ENCODE results near the gene DELE1.

DELE1 gene

DNA sequence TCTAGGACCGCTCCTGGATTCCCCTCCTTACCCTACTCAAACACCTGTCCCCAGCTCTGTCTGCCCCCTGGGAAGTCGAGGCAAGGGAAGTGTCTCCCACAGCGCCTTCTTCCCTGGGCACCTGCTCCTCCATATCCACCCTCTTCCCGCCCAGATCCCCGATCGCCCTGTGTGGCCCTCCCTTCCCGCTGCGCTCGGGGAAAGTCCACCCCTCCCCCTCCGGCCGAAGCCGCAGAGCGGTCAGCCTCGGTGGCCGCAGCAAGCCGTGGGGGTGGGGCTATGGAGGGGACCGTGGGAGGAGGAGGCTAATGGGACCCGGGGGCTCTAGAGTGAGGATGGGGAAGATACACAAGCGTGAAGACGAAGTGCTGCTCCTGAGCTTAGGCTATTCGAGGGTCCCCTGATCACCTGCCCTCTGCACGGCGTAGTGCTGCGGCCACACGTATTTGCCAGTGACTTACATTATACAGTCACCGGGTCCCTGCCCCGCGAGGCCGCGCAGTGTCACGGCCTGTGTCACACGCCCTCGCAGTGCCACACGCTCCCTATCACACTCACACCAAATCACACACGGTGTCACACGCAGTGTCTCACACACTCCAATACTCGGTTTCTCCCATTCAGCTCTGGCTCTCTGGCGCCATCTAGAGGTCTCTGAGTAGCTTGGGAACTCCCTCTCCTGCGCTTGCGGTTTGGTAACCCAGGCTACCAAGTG is 44.8 kb upstream of the DELE1 start (continued):
- no peak for TF ChIP-seq ZNF571 (tag by site-specific recombination; IDR thresholded peaks at IDR 0.05)
- peak; percentile 95 for TF ChIP-seq ZBTB17 (tag by site-specific recombination; IDR thresholded peaks at IDR 0.05)
- TF ChIP-seq ZNF391 (tag by site-specific recombination; IDR thresholded peaks at IDR 0.05; ENCODE audit: borderline replicate concordance, low read depth) = peak; percentile 62; the same call in 1 of the 2 replicates
- TF ChIP-seq ZNF324 (tag by site-specific recombination; IDR thresholded peaks at IDR 0.05) = peak; percentile 70; the same call in 1 of the 2 replicates
- TF ChIP-seq TRIM28 (IDR thresholded peaks at IDR 0.05; ENCODE audit: borderline replicate concordance, low read length) = peak; percentile 35; the same call in 1 of the 2 replicates
- TF ChIP-seq SP2 (tag by site-specific recombination; IDR thresholded peaks at IDR 0.05) = peak; percentile 70
- TF ChIP-seq ZNF624 (tag by site-specific recombination; IDR thresholded peaks at IDR 0.05) = no peak
- peak; percentile 85 for TF ChIP-seq ZBTB10 (tag by site-specific recombination; IDR thresholded peaks at IDR 0.05)
- peak; percentile 43; the same call in 1 of the 2 replicates for TF ChIP-seq ZNF121 (tag by site-specific recombination; IDR thresholded peaks at IDR 0.05)
- peak; percentile 50; the same call in 1 of the 2 replicates for TF ChIP-seq ZBTB7A (tag by site-specific recombination; IDR thresholded peaks at IDR 0.05; ENCODE audit: low read depth)
- TF ChIP-seq ZNF544 (tag by site-specific recombination; IDR thresholded peaks at IDR 0.05) = no peak
- TF ChIP-seq KLF1 (tag by site-specific recombination; IDR thresholded peaks at IDR 0.05) = peak; percentile 77
- peak; percentile 82 for TF ChIP-seq ZBTB48 (tag by site-specific recombination; IDR thresholded peaks at IDR 0.05)
- TF ChIP-seq, protein P1, sequence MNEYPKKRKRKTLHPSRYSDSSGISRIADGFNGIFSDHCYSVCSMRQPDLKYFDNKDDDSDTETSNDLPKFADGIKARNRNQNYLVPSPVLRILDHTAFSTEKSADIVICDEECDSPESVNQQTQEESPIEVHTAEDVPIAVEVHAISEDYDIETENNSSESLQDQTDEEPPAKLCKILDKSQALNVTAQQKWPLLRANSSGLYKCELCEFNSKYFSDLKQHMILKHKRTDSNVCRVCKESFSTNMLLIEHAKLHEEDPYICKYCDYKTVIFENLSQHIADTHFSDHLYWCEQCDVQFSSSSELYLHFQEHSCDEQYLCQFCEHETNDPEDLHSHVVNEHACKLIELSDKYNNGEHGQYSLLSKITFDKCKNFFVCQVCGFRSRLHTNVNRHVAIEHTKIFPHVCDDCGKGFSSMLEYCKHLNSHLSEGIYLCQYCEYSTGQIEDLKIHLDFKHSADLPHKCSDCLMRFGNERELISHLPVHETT (tag by site-specific recombination; IDR thresholded peaks at IDR 0.05) = 0 out of 2 replicates have a peak, but pooled peaks have one; percentile 16
- no peak for TF ChIP-seq ZNF311 (tag by site-specific recombination; IDR thresholded peaks at IDR 0.05; ENCODE audit: borderline replicate concordance)
- TF ChIP-seq ZNF510 (tag by site-specific recombination; IDR thresholded peaks at IDR 0.05; ENCODE audit: insufficient replicate concordance) = no peak
- peak; percentile 40; the same call in 1 of the 2 replicates for TF ChIP-seq ZNF341 (tag by site-specific recombination; IDR thresholded peaks at IDR 0.05; ENCODE audit: low read depth)
- no peak for TF ChIP-seq PBX3 (CRISPR knock-in tag; IDR thresholded peaks at IDR 0.05)
- peak; percentile 84 for TF ChIP-seq ZFHX2 (tag by site-specific recombination; conservative IDR thresholded peaks at IDR 0.05)
- no peak for TF ChIP-seq ZNF837 (tag by site-specific recombination; IDR thresholded peaks at IDR 0.05)
- TF ChIP-seq ZNF239 (tag by site-specific recombination; IDR thresholded peaks at IDR 0.05) = no peak
- TF ChIP-seq ZXDB (tag by site-specific recombination; IDR thresholded peaks at IDR 0.05) = 0 out of 2 replicates have a peak, but pooled peaks have one; percentile 50
- no peak for TF ChIP-seq ZNF518A (tag by site-specific recombination; conservative IDR thresholded peaks at IDR 0.05; ENCODE audit: low read depth)
- 0 out of 2 replicates have a peak, but pooled peaks have one; percentile 9 for TF ChIP-seq ZNF623 (tag by site-specific recombination; IDR thresholded peaks at IDR 0.05)
- no peak for TF ChIP-seq ZNF514 (tag by site-specific recombination; IDR thresholded peaks at IDR 0.05)
- peak; percentile 96 for TF ChIP-seq ZNF2 (tag by site-specific recombination; IDR thresholded peaks at IDR 0.05)
- TF ChIP-seq ZNF155 (tag by site-specific recombination; IDR thresholded peaks at IDR 0.05) = no peak
- TF ChIP-seq ZNF132 (tag by site-specific recombination; IDR thresholded peaks at IDR 0.05; ENCODE audit: borderline replicate concordance) = no peak
- peak; percentile 72 for TF ChIP-seq ZNF600 (tag by site-specific recombination; IDR thresholded peaks at IDR 0.05)
- 0 out of 2 replicates have a peak, but pooled peaks have one; percentile 10 for TF ChIP-seq OSR2 (tag by site-specific recombination; IDR thresholded peaks at IDR 0.05)
- TF ChIP-seq ZNF24 (tag by site-specific recombination; IDR thresholded peaks at IDR 0.05) = 0 out of 2 replicates have a peak, but pooled peaks have one; percentile 25

All from HEK293 (cell line).